Astrocyte (in vitro differentiated cells and primary cell): Measurements from ENCODE around the gene UBE3C.

Source experiments
- CTCF ChIP-seq: IDR thresholded peaks from 2 replicates; pipeline ENCODE4 v1.5.1; 2011; ENCODE audit warnings: low read depth, mild to moderate bottlenecking, inconsistent platforms, low read length, moderate library complexity; ENCODE audit not compliant: insufficient read depth
- EZH2 ChIP-seq: IDR thresholded peaks from 2 replicates; pipeline ENCODE4 v1.6.1; 2012; ENCODE audit warnings: mild to moderate bottlenecking, low read length, inconsistent platforms; ENCODE audit not compliant: insufficient read depth

- TF ChIP-seq CTCF (no peak), EZH2 (no peak)
These were observed 158.5 kb downstream of the UBE3C start for GRCh38 chr7:157297185-157297584.
